Measurements from ENCODE around the gene EHD1. TPM values are rescaled to one million over a fixed set of nuclear protein-coding genes. Genes with fewer than 3 reads are reported as not detected.

The EHD1 gene
- total and polyA plus RNA-seq, 9 of the 15 experiments (the other 6 are each of a cell fraction or from before 2014, with no cell fraction given): 0.46 to 65.0 (median 16.4) TPM

DNA sequence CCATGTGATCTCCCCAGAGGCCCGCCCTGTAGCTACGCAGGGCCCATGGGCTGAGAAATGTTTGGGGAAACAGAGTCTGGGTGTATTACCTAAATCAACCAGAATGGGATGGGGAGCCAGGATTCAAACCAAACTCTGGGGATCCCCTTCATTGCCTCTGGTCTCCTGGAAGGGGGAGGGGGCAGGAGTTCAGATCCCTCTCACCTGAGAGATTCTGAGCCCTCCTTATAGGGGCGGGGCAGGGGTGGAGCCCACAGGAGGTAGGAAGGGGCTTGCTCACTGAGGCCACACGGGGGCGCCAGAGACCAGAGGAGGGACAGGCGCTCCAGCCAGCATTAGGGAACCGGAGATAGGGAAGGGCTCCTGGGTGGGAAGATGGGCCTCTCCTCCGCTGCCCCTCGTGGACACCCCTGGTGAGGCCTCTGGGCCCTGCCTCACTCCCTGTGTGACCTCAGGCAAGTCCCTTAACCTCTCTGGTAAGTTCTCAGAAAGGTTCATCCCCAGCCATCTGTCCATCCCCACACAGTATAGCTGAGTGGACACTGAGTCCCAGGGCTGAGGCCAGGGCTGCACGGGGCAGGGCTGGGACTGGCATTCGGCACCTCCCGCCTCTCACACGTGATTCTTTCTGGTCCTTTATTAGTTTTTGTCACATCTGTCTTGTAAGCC lies 31.3 kb downstream of the EHD1 start (continued):
- TF ChIP-seq, protein P1, sequence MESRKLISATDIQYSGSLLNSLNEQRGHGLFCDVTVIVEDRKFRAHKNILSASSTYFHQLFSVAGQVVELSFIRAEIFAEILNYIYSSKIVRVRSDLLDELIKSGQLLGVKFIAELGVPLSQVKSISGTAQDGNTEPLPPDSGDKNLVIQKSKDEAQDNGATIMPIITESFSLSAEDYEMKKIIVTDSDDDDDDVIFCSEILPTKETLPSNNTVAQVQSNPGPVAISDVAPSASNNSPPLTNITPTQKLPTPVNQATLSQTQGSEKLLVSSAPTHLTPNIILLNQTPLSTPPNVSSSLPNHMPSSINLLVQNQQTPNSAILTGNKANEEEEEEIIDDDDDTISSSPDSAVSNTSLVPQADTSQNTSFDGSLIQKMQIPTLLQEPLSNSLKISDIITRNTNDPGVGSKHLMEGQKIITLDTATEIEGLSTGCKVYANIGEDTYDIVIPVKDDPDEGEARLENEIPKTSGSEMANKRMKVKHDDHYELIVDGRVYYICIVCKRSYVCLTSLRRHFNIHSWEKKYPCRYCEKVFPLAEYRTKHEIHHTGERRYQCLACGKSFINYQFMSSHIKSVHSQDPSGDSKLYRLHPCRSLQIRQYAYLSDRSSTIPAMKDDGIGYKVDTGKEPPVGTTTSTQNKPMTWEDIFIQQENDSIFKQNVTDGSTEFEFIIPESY (CRISPR knock-in tag; IDR thresholded peaks at IDR 0.05): peak; percentile 22; the same call in 1 of the 2 replicates
- no peak for TF ChIP-seq PRMT5 (CRISPR knock-in tag; IDR thresholded peaks at IDR 0.05)
- TF ChIP-seq ZNF311 (CRISPR knock-in tag; IDR thresholded peaks at IDR 0.05): no peak
- peak; percentile 82; the same call in 1 of the 2 replicates for TF ChIP-seq KLF13 (tag; IDR thresholded peaks at IDR 0.05; ENCODE audit: borderline replicate concordance, low read depth)
- peak; percentile 35; the same call in 1 of the 2 replicates for TF ChIP-seq EP400 (IDR thresholded peaks at IDR 0.05)
- 0 out of 2 replicates have a peak, but pooled peaks have one; percentile 67 for TF ChIP-seq HIVEP1 (CRISPR knock-in tag; IDR thresholded peaks at IDR 0.05)
- TF ChIP-seq, protein P2, sequence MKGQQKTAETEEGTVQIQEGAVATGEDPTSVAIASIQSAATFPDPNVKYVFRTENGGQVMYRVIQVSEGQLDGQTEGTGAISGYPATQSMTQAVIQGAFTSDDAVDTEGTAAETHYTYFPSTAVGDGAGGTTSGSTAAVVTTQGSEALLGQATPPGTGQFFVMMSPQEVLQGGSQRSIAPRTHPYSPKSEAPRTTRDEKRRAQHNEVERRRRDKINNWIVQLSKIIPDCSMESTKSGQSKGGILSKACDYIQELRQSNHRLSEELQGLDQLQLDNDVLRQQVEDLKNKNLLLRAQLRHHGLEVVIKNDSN (CRISPR knock-in tag; IDR thresholded peaks at IDR 0.05): peak; percentile 63
- no peak for TF ChIP-seq EHMT2 (IDR thresholded peaks at IDR 0.05)
- TF ChIP-seq ZEB2 (IDR thresholded peaks at IDR 0.05): 0 out of 2 replicates have a peak, but pooled peaks have one; percentile 38
- no peak for TF ChIP-seq SLC30A9 (CRISPR knock-in tag; IDR thresholded peaks at IDR 0.05)
- TF ChIP-seq ZNF263 (CRISPR knock-in tag; IDR thresholded peaks at IDR 0.05; ENCODE audit: borderline replicate concordance): peak; percentile 25; the same call in 1 of the 2 replicates
- TF ChIP-seq, protein P3, sequence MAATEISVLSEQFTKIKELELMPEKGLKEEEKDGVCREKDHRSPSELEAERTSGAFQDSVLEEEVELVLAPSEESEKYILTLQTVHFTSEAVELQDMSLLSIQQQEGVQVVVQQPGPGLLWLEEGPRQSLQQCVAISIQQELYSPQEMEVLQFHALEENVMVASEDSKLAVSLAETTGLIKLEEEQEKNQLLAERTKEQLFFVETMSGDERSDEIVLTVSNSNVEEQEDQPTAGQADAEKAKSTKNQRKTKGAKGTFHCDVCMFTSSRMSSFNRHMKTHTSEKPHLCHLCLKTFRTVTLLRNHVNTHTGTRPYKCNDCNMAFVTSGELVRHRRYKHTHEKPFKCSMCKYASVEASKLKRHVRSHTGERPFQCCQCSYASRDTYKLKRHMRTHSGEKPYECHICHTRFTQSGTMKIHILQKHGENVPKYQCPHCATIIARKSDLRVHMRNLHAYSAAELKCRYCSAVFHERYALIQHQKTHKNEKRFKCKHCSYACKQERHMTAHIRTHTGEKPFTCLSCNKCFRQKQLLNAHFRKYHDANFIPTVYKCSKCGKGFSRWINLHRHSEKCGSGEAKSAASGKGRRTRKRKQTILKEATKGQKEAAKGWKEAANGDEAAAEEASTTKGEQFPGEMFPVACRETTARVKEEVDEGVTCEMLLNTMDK (IDR thresholded peaks at IDR 0.05; ENCODE audit: borderline replicate concordance, insufficient read depth, low read depth, low read length, poor library complexity, severe bottlenecking): peak; percentile 40
- no peak for TF ChIP-seq IFI16 (CRISPR knock-in tag; IDR thresholded peaks at IDR 0.05)
- TF ChIP-seq MCM5 (IDR thresholded peaks at IDR 0.05; ENCODE audit: low read depth): no peak
- peak; percentile 49; the same call in 1 of the 2 replicates for TF ChIP-seq ETV5 (CRISPR knock-in tag; IDR thresholded peaks at IDR 0.05; ENCODE audit: low read depth)
- TF ChIP-seq, protein P4, sequence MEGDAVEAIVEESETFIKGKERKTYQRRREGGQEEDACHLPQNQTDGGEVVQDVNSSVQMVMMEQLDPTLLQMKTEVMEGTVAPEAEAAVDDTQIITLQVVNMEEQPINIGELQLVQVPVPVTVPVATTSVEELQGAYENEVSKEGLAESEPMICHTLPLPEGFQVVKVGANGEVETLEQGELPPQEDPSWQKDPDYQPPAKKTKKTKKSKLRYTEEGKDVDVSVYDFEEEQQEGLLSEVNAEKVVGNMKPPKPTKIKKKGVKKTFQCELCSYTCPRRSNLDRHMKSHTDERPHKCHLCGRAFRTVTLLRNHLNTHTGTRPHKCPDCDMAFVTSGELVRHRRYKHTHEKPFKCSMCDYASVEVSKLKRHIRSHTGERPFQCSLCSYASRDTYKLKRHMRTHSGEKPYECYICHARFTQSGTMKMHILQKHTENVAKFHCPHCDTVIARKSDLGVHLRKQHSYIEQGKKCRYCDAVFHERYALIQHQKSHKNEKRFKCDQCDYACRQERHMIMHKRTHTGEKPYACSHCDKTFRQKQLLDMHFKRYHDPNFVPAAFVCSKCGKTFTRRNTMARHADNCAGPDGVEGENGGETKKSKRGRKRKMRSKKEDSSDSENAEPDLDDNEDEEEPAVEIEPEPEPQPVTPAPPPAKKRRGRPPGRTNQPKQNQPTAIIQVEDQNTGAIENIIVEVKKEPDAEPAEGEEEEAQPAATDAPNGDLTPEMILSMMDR (IDR thresholded peaks at IDR 0.05 in 2 of 3, conservative IDR thresholded peaks at IDR 0.05 in 1 of 3; ENCODE audit: insufficient read depth in 2 of 3, low read depth in 1 of 3, low read length in 3 of 3): peak; percentile 94 to 99 (median 98)
- no peak for TF ChIP-seq SP2 (IDR thresholded peaks at IDR 0.05; ENCODE audit: extremely low read depth, low read depth, low read length, poor library complexity, severe bottlenecking)

Data from K562 (cell line).